GM18508 (cell line): ENCODE measurements around the gene SOS2.

Source experiments
- ATAC-seq: cut with Tn5 transposase; IDR thresholded peaks from one replicate; pipeline ENCODE4 v1.9.1; 2021; ENCODE audit warnings: moderate number of reproducible peaks; ENCODE audit not compliant: insufficient read depth, unreplicated experiment

The SOS2 gene

GRCh38 chr14:50121486-50121885 is 109.9 kb downstream of the SOS2 start:
- no peak for ATAC-seq

GRCh38 chr14:50117456-50117855 is 113.9 kb downstream of the SOS2 start:
- ATAC-seq, result no peak

- ATAC-seq, result no peak
Observed at GRCh38 chr14:50116966-50117365, 114.4 kb downstream of the SOS2 start.

GRCh38 chr14:50116181-50116956 is 115.0 kb downstream of the SOS2 start, which contains the start of gene VCPKMT:
Gene VCPKMT (minus strand): TSS chr14:50116572. CDS start chr14:50116552, 20 bp downstream.
- ATAC-seq, result peak; percentile 54

GRCh38 chr14:50113381-50114035 is 117.9 kb downstream of the SOS2 start:
- ATAC-seq, result no peak

- ATAC-seq, result no peak
Observed at GRCh38 chr14:50110323-50111037, 120.9 kb downstream of the SOS2 start.

- ATAC-seq, result no peak
Observed at GRCh38 chr14:50109342-50109741, 122.0 kb downstream of the SOS2 start.

GRCh38 chr14:50107850-50108249 is 123.5 kb downstream of the SOS2 start:
- ATAC-seq, result no peak

GRCh38 chr14:50106178-50106577 is 125.2 kb downstream of the SOS2 start:
- ATAC-seq, result no peak

- ATAC-seq, result no peak
Observed at GRCh38 chr14:50103558-50103957, 127.8 kb downstream of the SOS2 start.

- no peak for ATAC-seq
Observed at GRCh38 chr14:50101417-50101816, 130.0 kb downstream of the SOS2 start.

GRCh38 chr14:50100805-50101204 is 130.6 kb downstream of the SOS2 start:
- no peak for ATAC-seq

- no peak for ATAC-seq
Observed at GRCh38 chr14:50099335-50099734, 132.0 kb downstream of the SOS2 start.

GRCh38 chr14:50095895-50096294 is 135.5 kb downstream of the SOS2 start:
- no peak for ATAC-seq

- ATAC-seq, result no peak
Observed at GRCh38 chr14:50094056-50094755, 137.2 kb downstream of the SOS2 start.

- ATAC-seq, result no peak
Observed at GRCh38 chr14:50093496-50093895, 137.9 kb downstream of the SOS2 start.

GRCh38 chr14:50092006-50092555 is 139.3 kb downstream of the SOS2 start:
- ATAC-seq, result no peak

- ATAC-seq, result no peak
Observed at GRCh38 chr14:50091240-50091913, 140.0 kb downstream of the SOS2 start.

GRCh38 chr14:50089208-50089607 is 142.2 kb downstream of the SOS2 start:
- ATAC-seq, result no peak

GRCh38 chr14:50088731-50089130 is 142.6 kb downstream of the SOS2 start:
- ATAC-seq, result no peak
